Activated naive CD8-positive, alpha-beta T cell treated with anti-CD3 and anti-CD28 coated beads for 36 hours (primary cell): ENCODE results near the gene ZBTB11. TPM values are rescaled to one million over a fixed set of nuclear protein-coding genes. Genes with fewer than 3 reads are reported as not detected.
A peak's percentile ranks its signal among the peaks of the same experiment; 100 is the strongest.
"Not testable (repeated sequence)": the region's sequence is repeated elsewhere in the genome, so short reads cannot be mapped to it uniquely, and the experiment has no call there.

Experiments used
- DNase-seq: peaks from one replicate; pipeline ENCODE4 v3.0.0; 2021
- H3K27ac Mint-ChIP-seq: one replicate; pipeline ENCODE4 v1.8.0; 2022; ENCODE audit warnings: mild to moderate bottlenecking, moderate library complexity, mixed read lengths
- H3K27me3 Mint-ChIP-seq: one replicate; pipeline ENCODE4 v1.8.0; 2022; ENCODE audit warnings: mild to moderate bottlenecking, mixed read lengths
- H3K36me3 Mint-ChIP-seq: one replicate; pipeline ENCODE4 v1.8.0; 2021; ENCODE audit warnings: mild to moderate bottlenecking, mixed read lengths
- H3K4me1 Mint-ChIP-seq: one replicate; pipeline ENCODE4 v1.8.0; 2021; ENCODE audit warnings: mixed read lengths
- H3K4me3 Mint-ChIP-seq: one replicate; pipeline ENCODE4 v1.8.0; 2022; ENCODE audit warnings: mild to moderate bottlenecking, moderate library complexity, mixed read lengths
- H3K9me3 Mint-ChIP-seq: one replicate; pipeline ENCODE4 v1.8.0; 2022; ENCODE audit warnings: mixed read lengths
- total RNA-seq, 2 experiments: library from RNA; stranded (reverse); gene quantifications; one replicate each; pipeline ENCODE4 v1.2.3, GENCODE V29; 2021

Gene ZBTB11
- total RNA-seq, 2 experiments from 2014 or later = 23.8 to 24.3 TPM

DNA sequence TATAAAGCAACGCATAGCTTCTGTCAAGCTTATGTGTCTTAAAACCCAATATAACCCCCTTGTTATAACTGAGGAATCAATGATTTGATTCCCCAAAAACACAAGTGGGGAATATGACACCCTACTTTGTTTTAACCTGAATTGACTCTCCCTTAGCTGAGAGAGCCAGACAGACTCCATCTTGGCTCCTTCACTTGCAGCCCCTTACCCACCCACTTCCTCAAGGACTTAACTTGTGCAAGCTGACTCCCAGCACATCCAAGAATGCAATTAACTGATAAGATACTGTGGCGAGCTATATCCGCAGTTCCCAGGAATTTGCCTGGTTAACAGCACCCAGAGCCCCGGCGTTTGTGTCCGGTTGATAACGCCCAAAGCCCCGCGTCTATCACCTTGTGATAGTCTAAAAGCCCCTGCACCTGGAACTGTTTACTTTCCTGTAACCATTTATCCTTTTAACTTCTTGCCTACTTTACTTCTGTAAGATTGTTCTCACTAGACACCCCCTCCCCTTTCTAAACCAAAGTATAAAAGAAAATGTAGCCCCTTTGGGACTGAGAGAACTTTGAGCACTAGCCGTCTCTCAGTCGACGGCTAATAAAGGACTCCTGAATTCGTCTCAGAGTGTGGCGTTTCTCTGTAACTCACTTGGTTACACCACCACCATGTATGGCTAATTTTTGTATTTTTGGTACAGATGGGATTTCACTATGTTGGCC lies 35.4 kb downstream of the ZBTB11 start:
- peak overlapping the region; percentile 55 for H3K27ac Mint-ChIP-seq
- peaks cover 22% of the 10 kb centered on the region for H3K4me1 Mint-ChIP-seq
- H3K36me3 Mint-ChIP-seq, H3K27me3 Mint-ChIP-seq, DNase-seq, H3K4me3 Mint-ChIP-seq, H3K9me3 Mint-ChIP-seq: not testable (repeated sequence)

DNA sequence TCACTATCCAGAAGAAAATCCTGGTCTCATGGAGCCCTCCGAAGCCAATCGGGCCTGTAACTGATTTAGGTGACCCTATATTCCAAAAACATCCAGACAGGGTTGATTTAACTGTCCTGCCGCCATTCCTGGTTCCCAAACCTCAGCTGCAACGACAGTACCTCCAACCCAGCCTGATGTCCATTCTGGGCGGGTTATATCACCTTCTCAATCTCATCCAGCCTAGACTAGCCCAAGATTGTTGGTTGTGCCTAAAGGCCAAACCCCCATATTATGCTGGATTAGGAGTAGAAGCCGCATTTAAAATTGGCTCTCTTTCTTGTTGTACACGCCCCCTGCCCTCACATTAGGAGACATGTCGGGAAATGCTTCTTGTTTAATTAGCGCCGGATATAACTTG lies 36.7 kb downstream of the ZBTB11 start:
- Mint-ChIP-seq H3K4me1 (peaks cover 20% of the 10 kb centered on the region), H3K27me3 (no peaks in the 10 kb centered on the region), H3K27ac (no peak overlapping the region), H3K9me3 (no peaks in the 10 kb centered on the region), H3K4me3 (no peak overlapping the region), H3K36me3 (no peaks in the 10 kb centered on the region)
- no peak for DNase-seq

DNA sequence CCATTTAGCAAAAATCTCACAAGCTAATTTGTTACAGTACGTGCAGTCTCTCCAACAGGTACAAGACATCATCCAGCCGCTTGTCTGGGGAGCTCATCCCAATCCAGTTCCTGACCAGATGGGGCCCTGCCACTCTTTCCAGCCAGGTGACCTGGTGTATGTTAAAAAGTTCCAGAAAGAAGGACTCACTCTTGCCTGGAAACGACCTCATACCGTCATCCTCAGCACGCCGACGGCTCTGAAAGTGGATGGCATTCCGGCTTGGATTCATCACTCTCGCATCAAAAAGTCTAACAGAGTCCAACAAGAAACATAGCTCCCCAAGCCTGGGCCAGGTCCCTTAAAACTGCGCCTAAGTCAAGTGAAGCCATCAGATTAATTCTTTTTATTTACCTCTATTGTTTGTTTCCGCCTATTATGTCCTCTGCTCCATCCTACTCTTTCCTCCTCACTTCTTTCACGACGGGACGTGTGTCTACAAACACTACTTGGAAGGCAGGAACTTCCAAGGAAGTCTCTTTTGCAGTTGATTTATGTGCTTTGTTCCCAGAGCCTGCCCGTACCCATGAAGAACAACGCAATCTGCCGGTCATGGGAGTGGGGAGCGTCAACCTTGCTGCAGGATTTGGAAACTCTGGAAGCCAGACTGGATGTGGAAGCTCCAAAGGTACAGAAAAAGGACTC lies 37.5 kb downstream of the ZBTB11 start:
- Mint-ChIP-seq H3K36me3 (no peaks in the 10 kb centered on the region), H3K27ac (no peak overlapping the region), H3K27me3 (no peaks in the 10 kb centered on the region), H3K4me1 (peaks cover 17% of the 10 kb centered on the region), H3K9me3 (no peaks in the 10 kb centered on the region), H3K4me3 (no peak overlapping the region)
- no peak for DNase-seq

DNA sequence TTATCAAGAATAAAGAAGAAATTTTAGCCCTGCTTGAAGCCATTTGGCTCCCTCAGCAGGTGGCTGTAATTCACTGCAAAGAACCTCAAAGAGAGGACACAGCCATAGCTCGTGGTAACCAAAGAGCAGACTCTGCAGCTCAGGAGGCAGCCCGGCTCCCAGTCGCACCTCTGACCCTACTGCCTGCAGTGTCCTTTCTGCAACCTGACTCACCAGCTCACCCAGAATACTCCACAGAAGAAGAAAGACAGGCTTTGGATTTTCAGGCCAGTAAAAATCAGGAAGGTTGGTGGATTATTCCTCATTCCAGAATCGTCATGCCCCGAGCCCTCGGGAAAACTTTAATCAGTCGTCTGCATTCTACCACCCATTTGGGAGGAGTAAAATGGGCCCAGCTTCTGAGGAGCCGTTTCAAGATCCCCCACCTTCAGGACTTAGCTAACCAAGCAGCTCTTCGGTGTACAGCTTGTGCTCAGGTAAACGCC lies 38.6 kb downstream of the ZBTB11 start:
- DNase-seq = no peak

DNA sequence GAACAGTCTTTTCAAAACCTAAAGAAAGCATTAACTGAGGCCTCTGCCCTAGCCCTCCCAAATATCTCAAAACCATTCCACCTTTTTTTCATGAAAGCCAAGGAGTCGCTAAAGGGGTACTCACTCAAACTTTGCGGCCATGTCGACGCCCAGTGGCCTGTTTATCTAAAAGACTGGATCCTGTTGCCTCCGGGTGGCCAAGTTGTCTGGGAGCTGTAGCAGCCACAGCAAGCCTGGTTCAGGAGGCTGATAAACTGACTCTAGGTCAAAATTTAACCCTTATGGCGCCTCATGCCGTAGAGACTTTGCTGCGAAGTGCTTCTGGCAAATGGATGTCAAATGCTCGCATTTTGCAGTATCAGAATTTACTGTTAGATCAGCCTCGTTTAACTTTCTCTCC lies 39.5 kb downstream of the ZBTB11 start:
- Mint-ChIP-seq H3K36me3 (no peaks in the 10 kb centered on the region), H3K4me1 (peaks cover 3% of the 10 kb centered on the region), H3K27me3 (no peaks in the 10 kb centered on the region), H3K27ac (no peak overlapping the region), H3K4me3 (no peak overlapping the region), H3K9me3 (no peaks in the 10 kb centered on the region)
- no peak for DNase-seq

More for the DNA sequence above, 38.6 kb downstream of the ZBTB11 start:
- no peak overlapping the region for H3K27ac Mint-ChIP-seq
- no peaks in the 10 kb centered on the region for H3K27me3 Mint-ChIP-seq
- peaks cover 6% of the 10 kb centered on the region for H3K4me1 Mint-ChIP-seq
- no peaks in the 10 kb centered on the region for H3K9me3 Mint-ChIP-seq
- H3K4me3 Mint-ChIP-seq = no peak overlapping the region
- no peaks in the 10 kb centered on the region for H3K36me3 Mint-ChIP-seq

DNA sequence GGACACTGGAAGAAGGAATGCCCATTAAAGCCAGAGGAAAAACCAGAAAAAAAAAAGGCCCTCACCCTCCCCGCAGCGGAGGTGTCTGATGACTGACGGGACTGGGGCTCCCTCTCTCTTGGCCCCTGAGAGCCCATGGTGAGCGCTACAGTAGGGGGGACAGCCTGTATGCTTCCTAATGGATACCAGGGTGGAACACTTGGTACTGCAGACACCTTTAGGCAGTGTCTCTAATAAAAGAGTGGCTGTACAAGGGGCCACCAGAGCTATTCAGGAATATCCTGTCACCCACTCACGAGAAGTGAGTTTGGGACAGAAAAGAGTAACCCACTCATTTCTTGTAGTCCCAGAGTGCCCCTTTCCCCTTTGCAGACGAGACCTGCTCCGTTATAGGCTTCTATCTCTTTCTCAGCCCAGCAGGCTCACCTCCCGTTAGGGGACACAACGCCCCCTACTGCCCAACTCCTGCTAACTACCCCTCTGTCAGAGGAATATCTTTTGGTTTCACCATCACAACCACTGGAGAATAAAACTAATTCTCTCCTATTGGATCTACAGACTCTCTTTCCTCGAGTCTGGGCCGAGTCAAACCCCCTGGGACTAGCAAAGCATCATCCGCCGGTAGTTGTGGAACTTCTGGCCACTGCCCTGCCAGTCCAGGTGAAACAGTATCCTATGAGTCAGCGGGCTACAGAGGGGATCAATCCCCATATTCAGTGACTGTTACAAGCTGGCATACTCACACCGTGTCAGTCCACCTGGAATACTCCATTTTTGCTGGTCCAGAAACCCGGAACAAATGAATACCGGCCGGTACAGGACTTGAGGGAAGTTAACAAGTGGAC lies 40.8 kb downstream of the ZBTB11 start:
- H3K9me3 Mint-ChIP-seq = no peaks in the 10 kb centered on the region
- H3K36me3 Mint-ChIP-seq = no peaks in the 10 kb centered on the region
- H3K27ac Mint-ChIP-seq = peak overlapping the region; percentile 21
- DNase-seq = peak; percentile 70
- no peaks in the 10 kb centered on the region for H3K27me3 Mint-ChIP-seq
- H3K4me3 Mint-ChIP-seq = no peak overlapping the region
- H3K4me1 Mint-ChIP-seq = peaks cover 3% of the 10 kb centered on the region

DNA sequence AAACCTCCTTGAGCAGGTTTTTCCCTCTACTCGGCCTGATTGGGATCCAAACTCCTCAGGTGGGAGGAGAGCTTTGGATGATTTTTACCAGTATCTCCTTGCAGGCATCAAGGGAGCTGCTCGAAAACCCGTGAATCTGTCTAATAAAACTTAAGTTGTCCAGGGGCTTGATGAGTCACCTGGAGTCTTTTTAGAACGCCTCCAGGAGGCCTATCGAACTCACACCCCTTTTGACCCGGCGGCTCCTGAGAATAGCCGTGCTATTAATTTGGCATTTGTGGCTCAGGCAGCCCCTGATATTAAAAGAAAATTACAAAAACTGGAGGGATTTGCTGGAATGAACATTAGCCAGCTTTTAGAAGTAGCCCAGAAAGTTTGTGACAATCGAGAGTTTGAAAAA lies 41.6 kb downstream of the ZBTB11 start:
- Mint-ChIP-seq H3K27ac (no peak overlapping the region), H3K4me3 (no peak overlapping the region), H3K27me3 (no peaks in the 10 kb centered on the region), H3K36me3 (no peaks in the 10 kb centered on the region), H3K4me1 (peaks cover 3% of the 10 kb centered on the region), H3K9me3 (no peaks in the 10 kb centered on the region)
- DNase-seq = no peak

DNA sequence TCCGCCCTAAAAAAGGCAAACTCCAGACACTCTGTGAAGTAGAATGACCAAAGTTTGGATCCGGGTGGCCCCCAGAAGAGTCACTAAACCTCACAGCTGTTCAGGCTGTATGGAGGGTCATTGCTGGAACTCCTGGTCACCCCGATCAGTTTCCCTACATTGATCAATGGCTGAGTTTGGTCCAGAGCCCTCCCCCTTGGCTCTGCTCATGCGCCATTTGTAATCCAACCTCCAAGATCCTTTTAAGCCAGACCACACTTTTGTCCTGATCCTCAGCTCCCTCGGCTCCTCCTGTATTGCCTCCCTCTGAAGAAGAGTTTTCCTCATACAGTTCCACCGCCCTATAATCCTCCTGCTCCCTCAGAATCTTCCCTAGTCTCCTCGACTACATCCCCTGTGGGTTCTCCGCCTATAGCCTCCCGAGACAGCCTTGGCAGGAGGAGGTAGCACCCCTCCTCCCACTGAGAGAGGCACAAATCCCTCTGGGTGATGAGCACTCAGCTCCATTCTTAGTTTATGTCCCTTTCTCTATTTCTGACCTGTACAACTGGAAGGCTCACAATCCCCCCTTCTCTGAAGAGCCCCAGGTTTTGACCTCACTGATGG lies 42.2 kb downstream of the ZBTB11 start:
- no peak for DNase-seq
- H3K9me3 Mint-ChIP-seq = no peaks in the 10 kb centered on the region
- peaks cover 3% of the 10 kb centered on the region for H3K4me1 Mint-ChIP-seq
- no peak overlapping the region for H3K4me3 Mint-ChIP-seq
- H3K27ac Mint-ChIP-seq = no peak overlapping the region
- H3K36me3 Mint-ChIP-seq = no peaks in the 10 kb centered on the region
- no peaks in the 10 kb centered on the region for H3K27me3 Mint-ChIP-seq

DNA sequence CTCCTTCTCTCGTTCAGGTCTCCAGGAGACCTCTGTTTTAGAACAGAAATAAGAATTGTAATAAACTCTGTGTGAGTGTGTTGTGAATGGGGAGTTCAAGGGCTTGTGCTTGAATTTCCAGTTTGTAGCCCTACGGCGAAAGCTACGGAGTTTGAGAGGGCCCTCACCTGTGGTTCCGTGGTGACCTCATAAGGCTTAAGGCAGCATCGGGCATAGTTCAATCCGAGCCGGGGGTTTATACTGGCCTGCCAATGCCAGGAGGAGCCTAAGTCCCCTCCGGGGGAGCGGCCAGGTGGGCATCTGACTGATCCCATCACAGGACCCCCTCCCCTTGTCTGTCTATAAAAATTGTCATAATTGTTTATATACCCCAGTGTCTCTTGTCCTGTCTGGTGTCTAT lies 43.7 kb downstream of the ZBTB11 start:
- H3K9me3 Mint-ChIP-seq = no peaks in the 10 kb centered on the region
- H3K27me3 Mint-ChIP-seq = no peaks in the 10 kb centered on the region
- no peak for DNase-seq
- H3K4me1 Mint-ChIP-seq = peaks cover 5% of the 10 kb centered on the region
- H3K4me3 Mint-ChIP-seq = no peak overlapping the region
- no peak overlapping the region for H3K27ac Mint-ChIP-seq
- no peaks in the 10 kb centered on the region for H3K36me3 Mint-ChIP-seq

DNA sequence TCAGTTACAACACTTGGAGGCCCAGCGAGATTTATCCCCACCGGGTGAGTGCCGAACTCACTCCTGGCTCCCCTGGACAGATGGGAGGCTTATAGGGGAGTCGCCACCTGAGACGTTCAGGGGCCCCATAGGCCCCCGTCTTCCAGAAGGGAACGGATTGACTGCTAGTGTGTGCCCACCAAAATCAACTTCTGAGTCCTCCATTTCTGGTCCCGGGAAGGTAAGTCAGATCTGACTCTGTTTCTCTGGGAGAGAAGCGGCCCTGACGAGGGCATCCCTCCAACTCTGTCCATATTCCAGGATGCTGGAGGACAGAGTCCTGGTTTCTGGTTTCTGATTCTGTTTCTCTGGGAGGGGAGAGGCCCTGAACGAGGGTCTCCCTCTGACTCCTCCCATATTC lies 44.3 kb downstream of the ZBTB11 start:
- Mint-ChIP-seq H3K4me3 (no peak overlapping the region), H3K36me3 (no peaks in the 10 kb centered on the region)

DNA sequence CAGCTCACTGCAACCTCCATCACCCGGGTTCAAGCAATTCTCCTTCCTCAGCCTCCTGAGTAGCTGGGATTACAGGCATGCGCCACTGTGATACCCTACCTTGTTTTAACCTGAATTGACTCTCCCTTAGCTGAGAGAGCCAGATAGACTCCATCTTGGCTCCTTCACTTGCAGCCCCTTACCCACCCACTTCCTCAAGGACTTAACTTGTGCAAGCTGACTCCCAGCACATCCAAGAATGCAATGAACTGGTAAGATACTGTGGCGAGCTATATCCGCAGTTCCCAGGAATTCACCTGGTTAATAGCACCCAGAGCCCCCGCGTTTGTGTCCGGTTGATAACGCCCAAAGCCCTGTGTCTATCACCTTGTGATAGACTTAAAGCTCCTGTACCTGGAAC lies 45.0 kb downstream of the ZBTB11 start:
- not testable (repeated sequence) for DNase-seq, H3K4me1 Mint-ChIP-seq, H3K36me3 Mint-ChIP-seq, H3K27me3 Mint-ChIP-seq, H3K4me3 Mint-ChIP-seq, H3K9me3 Mint-ChIP-seq, H3K27ac Mint-ChIP-seq

More for the DNA sequence above, 44.3 kb downstream of the ZBTB11 start:
- Mint-ChIP-seq H3K4me1 (peaks cover 5% of the 10 kb centered on the region), H3K27me3 (no peaks in the 10 kb centered on the region), H3K27ac (no peak overlapping the region), H3K9me3 (no peaks in the 10 kb centered on the region)
- DNase-seq = no peak

DNA sequence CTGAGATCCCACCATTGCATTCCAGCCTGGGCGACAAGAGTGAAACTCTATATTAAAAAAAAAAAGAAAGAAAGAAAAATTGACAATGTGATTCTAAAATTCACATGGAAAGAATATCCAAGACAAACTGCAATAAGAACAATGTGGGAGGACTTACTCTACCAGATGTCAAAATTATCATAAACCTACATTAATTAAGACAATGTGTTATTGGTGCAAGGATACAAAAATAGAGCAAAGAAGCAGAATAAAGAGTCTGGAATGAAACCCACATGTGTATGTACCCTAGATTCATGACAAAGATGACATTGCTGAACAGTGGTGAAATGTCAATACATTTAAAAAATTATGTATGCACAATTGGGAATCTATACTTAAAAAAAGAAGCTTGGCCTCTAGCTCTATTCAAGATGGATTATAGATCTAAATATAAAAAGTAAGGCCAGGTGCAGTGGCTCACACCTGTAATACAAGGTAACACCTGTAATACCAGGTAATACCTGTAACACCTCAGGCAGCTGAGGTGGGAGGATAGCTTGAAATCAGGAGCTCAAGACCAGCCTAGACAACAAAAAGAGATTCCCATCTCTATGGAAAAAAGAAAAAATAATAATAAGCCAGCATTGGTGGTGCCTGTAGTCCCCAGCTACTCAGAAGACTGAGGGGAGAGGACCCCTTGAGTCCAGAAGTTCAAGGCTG lies 45.7 kb downstream of the ZBTB11 start:
- H3K27me3 Mint-ChIP-seq = no peaks in the 10 kb centered on the region
- DNase-seq = no peak
- H3K9me3 Mint-ChIP-seq = no peaks in the 10 kb centered on the region
- peaks cover 3% of the 10 kb centered on the region for H3K4me1 Mint-ChIP-seq
- H3K27ac Mint-ChIP-seq = no peak overlapping the region
- no peaks in the 10 kb centered on the region for H3K36me3 Mint-ChIP-seq
- H3K4me3 Mint-ChIP-seq = no peak overlapping the region

DNA sequence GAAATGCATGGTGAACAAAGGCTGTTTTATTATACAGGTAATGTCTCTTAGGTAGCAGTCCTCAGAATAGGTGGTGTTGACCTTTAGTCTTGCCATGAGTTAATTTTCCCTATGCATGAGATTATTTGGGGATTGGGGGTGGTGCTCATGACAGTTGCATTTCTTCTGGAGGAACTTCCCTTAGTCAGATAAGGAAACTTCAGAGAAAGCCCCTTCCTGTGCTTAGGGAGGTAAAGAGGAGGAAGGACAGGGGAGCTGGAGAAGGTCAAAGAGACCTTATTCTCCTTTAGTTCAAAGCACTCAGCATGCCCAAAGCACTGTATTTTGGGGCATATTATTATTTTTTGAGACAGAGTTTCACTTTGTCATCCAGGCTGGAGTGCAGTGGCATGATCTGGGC lies 47.7 kb downstream of the ZBTB11 start:
- Mint-ChIP-seq H3K4me1 (peaks cover 1% of the 10 kb centered on the region), H3K27ac (no peak overlapping the region), H3K9me3 (no peaks in the 10 kb centered on the region), H3K4me3 (no peak overlapping the region), H3K27me3 (no peaks in the 10 kb centered on the region), H3K36me3 (peaks cover 4% of the 10 kb centered on the region)
- no peak for DNase-seq

DNA sequence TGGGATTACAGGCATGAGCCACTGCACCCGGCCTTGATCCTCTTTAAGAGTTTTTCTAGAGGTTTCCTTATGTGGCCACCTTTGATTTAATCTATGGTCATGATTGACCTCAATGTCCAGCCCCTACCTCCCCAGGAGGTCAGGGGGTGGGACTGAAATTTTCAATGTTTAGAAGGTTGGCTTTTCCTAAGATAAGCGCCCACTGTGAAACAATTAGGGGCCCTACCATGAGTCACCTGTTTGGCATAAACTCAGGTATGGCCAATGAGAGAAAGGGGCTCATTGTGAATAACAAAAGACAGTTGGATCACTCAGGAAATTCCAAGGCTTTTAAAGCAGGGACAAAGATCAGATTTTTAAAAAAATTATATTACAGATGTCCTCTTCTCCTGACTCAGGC lies 51.1 kb downstream of the ZBTB11 start:
- Mint-ChIP-seq H3K4me3 (no peak overlapping the region), H3K27me3 (no peaks in the 10 kb centered on the region), H3K36me3 (peaks cover 4% of the 10 kb centered on the region), H3K27ac (no peak overlapping the region), H3K4me1 (peaks cover 1% of the 10 kb centered on the region), H3K9me3 (no peaks in the 10 kb centered on the region)
- DNase-seq = no peak
